Adrenal gland (tissue), 12 donors: ENCODE data around the gene MET. TPM values are rescaled to one million over a fixed set of nuclear protein-coding genes. Genes with fewer than 3 reads are reported as not detected.

Source experiments
- DNase-seq, 7 donors: peaks; one replicate each; pipeline ENCODE4 v3.0.0-alpha.2; 2019 to 2020
- H3K27ac ChIP-seq, 5 donors: fragments of 200-600 bp; sonication (generic) in 4 of 5; 1 replicate in 3 of 5; 2 replicates in 2 of 5; pipeline versions ENCODE4 v1.5.1 to v1.8.0; 2016 to 2020; ENCODE audit warnings: mild to moderate bottlenecking in 1 of 5
- H3K27me3 ChIP-seq: fragments of 200-600 bp; 2 replicates; pipeline ENCODE4 v1.8.0; 2021
- H3K36me3 ChIP-seq, 2 donors: fragments of 200-600 bp; replicated peaks in 1 of 2; 1 replicate in 1 of 2; 2 replicates in 1 of 2; pipeline versions ENCODE4 v1.5.1 to v1.8.0; 2018 to 2022
- H3K4me1 ChIP-seq, 2 donors: fragments of 200-600 bp; replicated peaks in 1 of 2; 1 replicate in 1 of 2; 2 replicates in 1 of 2; pipeline versions ENCODE4 v1.5.1 to v1.8.0; 2018 to 2021
- H3K4me3 ChIP-seq, 4 donors: fragments of 200-600 bp; sonication (generic) in 3 of 4; one replicate each; pipeline ENCODE4 v1.5.1; 2016 to 2018
- H3K9me3 ChIP-seq, 3 donors: fragments of 200-600 bp; sonication (generic) in 1 of 3; replicated peaks in 1 of 3; 1 replicate in 2 of 3; 2 replicates in 1 of 3; pipeline versions ENCODE4 v1.5.1 to v1.8.0; 2016 to 2021
- CTCF ChIP-seq, 6 experiments: fragments of 450-650 bp in 4 of 6; fragments of 200-600 bp in 2 of 6; sonication (generic) in 1 of 6; IDR thresholded peaks; 1 replicate in 5 of 6; 2 replicates in 1 of 6; pipeline versions ENCODE4 v1.5.1 to v1.8.0; 2016 to 2021; ENCODE audit warnings: antibody characterized with exemption in 6 of 6, mild to moderate bottlenecking in 2 of 6, moderate library complexity in 1 of 6
- POLR2A ChIP-seq, 2 donors: fragments of 450-650 bp; IDR thresholded peaks; one replicate each; pipeline ENCODE4 v1.6.1; 2017; ENCODE audit warnings: antibody characterized with exemption in 2 of 2, mild to moderate bottlenecking in 2 of 2, moderate library complexity in 1 of 2
- WGBS, 4 donors: extraction: QIAGEN DNeasy Blood & Tissue Kit in 2 of 4; methylation state at CpG; one replicate each; pipeline versions ENCODE4 v1.1.5 to v1.1.7; 2013 to 2017; 5-methylcytosine and 5-hydroxymethylcytosine counted together
- intact Hi-C, 2 donors: fragments of 100-400 bp; cut with DNase I; formaldehyde crosslinking; loops; one replicate each; pipeline versions ENCODE4 v1.14.1 to v1.15.0; 2022 to 2023
- polyA plus RNA-seq, 3 donors: library from polyadenylated mRNA; stranded (reverse); fragments of 200-250 nt in 2 of 3; fragments of 350-450 nt in 1 of 3; fragmentation: Illumina TruSeq in 1 of 3; extraction: RNeasy Lipid Tissue Mini Kit (QIAGEN cat#74804) in 1 of 3; gene quantifications; one replicate each; pipeline ENCODE4 v1.2.3, GENCODE V29; 2013 to 2014
- total RNA-seq, 9 donors: library from RNA; depleted of rRNA in 4 of 9; stranded (reverse); fragments of >200 nt in 4 of 9; fragments of 120-200 nt in 1 of 9; fragmentation: NEBNext Ultra II Directional in 1 of 9; extraction: Animal tissue kit (Norgen Biotek cat#: 25700) in 1 of 9; gene quantifications; one replicate each; pipeline versions ENCODE4 v1.1.0 to v1.2.4, GENCODE V29; 2013 to 2023
- donor health status: healthy with polysubstance abuse.
- donor health status: Bipolar disorder and iron deficiency.
- donor health status: DM: yes; HTN: yes; CAD: no.
- donor health status: DM: no; HTN: no; CAD: no.
- donor health status: DM: no; HTN: no; CAD: no.
- donor health status: DM: yes; HTN: yes; CAD: no.

MET gene
- total and polyA plus RNA-seq, 12 donors = 0.55 to 2.3 (median 0.79) TPM

GRCh38 chr7:116630932-116631671 is 40.9 kb upstream of the MET start:
- 47 to 63% (median 57%) methylated on average over 10 of the region's 10 CpGs for WGBS, 4 donors
- Histone ChIP-seq H3K4me3 (no peak overlapping the region), H3K27ac (peak overlapping the region in 1 of 5 donors; percentile 10), H3K36me3 (no peaks in the 10 kb centered on the region), H3K9me3 (no peaks in the 10 kb centered on the region), H3K4me1 (no peaks in the 10 kb centered on the region), H3K27me3 (no peaks in the 10 kb centered on the region)
- TF ChIP-seq POLR2A (IDR thresholded peaks at IDR 0.05) (peak in 1 of 2 donors; percentile 67), CTCF (IDR thresholded peaks at IDR 0.05) (no peak)
- intact Hi-C loops = no loop called here
- peak; percentile 77 to 92 (median 83) for DNase-seq

GRCh38 chr7:116631676-116632075 is 40.3 kb upstream of the MET start:
- Histone ChIP-seq H3K27ac (no peak overlapping the region), H3K36me3 (no peaks in the 10 kb centered on the region), H3K9me3 (no peaks in the 10 kb centered on the region), H3K4me3 (no peak overlapping the region), H3K4me1 (no peaks in the 10 kb centered on the region), H3K27me3 (no peaks in the 10 kb centered on the region)
- intact Hi-C loops = no loop called here
- no peak for TF ChIP-seq CTCF (IDR thresholded peaks at IDR 0.05)
- TF ChIP-seq POLR2A (IDR thresholded peaks at IDR 0.05) = no peak
- WGBS, 4 donors = 80 to 90% (median 88%) methylated on average over 2 of the region's 2 CpGs
- DNase-seq = no peak

GRCh38 chr7:116632384-116632783 is 39.6 kb upstream of the MET start:
- 94 to 97% (median 95%) methylated on average over 1 of the region's 1 CpG for WGBS, 4 donors
- DNase-seq = no peak
- no peak for TF ChIP-seq POLR2A (IDR thresholded peaks at IDR 0.05)
- TF ChIP-seq CTCF (IDR thresholded peaks at IDR 0.05) = no peak
- intact Hi-C loops = no loop called here
- no peaks in the 10 kb centered on the region for H3K4me1 ChIP-seq
- no peaks in the 10 kb centered on the region for H3K27me3 ChIP-seq
- no peaks in the 10 kb centered on the region for H3K36me3 ChIP-seq
- H3K9me3 ChIP-seq = no peaks in the 10 kb centered on the region
- no peak overlapping the region for H3K4me3 ChIP-seq
- H3K27ac ChIP-seq = no peak overlapping the region

GRCh38 chr7:116633131-116633988 is 38.6 kb upstream of the MET start:
- no peaks in the 10 kb centered on the region for H3K4me1 ChIP-seq
- H3K27ac ChIP-seq = no peak overlapping the region
- DNase-seq = no peak
- H3K4me3 ChIP-seq = no peak overlapping the region
- H3K36me3 ChIP-seq = no peaks in the 10 kb centered on the region
- no peak for TF ChIP-seq CTCF (IDR thresholded peaks at IDR 0.05)
- TF ChIP-seq POLR2A (IDR thresholded peaks at IDR 0.05) = no peak
- H3K27me3 ChIP-seq = no peaks in the 10 kb centered on the region
- intact Hi-C loops = no loop called here
- 60 to 70% (median 67%) methylated on average over 13 of the region's 13 CpGs for WGBS, 4 donors
- H3K9me3 ChIP-seq = no peaks in the 10 kb centered on the region
